NCI-H748 (cell line): ENCODE measurements around the gene ZFP91.
"Not testable (repeated sequence)": the region's sequence is repeated elsewhere in the genome, so short reads cannot be mapped to it uniquely, and the experiment has no call there.

Experiments used
- DNase-seq: peaks from one replicate; lab custom pipeline; 2025; ENCODE audit not compliant: unreplicated experiment; lab: John Stamatoyannopoulos, UW

ZFP91 gene, protein sequence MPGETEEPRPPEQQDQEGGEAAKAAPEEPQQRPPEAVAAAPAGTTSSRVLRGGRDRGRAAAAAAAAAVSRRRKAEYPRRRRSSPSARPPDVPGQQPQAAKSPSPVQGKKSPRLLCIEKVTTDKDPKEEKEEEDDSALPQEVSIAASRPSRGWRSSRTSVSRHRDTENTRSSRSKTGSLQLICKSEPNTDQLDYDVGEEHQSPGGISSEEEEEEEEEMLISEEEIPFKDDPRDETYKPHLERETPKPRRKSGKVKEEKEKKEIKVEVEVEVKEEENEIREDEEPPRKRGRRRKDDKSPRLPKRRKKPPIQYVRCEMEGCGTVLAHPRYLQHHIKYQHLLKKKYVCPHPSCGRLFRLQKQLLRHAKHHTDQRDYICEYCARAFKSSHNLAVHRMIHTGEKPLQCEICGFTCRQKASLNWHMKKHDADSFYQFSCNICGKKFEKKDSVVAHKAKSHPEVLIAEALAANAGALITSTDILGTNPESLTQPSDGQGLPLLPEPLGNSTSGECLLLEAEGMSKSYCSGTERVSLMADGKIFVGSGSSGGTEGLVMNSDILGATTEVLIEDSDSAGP

DNA sequence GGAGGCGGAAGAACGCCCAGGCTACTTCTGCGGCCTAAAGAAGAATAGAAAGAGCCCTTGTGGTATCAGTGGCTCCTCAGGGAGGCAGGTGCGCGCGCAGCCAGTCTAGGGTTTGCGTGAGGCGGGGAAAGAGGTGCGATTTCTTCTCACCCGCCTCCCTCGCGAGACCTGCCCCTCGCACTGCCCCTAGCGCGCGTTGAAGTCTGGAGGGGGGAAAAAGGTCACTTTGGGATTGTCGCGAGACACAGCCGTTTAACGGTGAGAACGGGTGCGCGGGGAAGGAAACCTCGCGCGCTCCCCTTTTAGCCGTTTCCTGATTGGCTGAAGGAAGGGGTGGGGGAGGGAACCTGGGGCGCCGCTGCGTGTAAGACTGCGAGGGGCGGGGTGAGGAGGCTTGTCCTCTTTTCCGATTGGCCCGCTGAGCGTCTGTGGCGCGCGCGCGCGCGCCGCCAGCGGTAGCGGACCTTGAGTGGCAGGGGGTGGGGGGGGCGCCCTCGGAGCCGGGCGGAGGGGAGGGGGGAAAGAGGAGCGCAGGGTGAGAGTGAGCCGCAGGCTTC is at the start of gene ZFP91:
TSS of gene ZFP91 (plus strand) at position 429 of the 557 bp plus-strand sequence. CDS start 219 bp downstream, outside the sequence.
- DNase-seq, result peak; percentile 98

DNA sequence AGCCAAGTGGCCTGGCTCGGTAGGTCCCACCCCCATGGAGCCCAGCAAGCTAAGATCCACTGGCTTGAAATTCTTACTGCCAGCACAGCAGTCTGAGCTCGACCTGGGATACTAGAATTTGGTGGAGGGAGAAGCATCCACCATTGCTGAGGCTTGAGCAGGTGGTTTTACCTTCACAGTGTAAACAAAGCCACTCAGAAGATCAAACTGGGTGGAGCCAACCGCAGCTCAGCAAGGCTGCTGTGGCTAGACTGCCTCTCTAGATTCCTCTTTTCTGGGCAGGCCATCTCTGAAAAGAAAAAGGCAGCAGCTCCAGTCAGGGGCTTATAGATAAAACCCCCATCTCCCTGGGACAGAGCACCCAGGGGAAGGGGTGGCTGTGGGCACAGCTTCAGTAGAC is 48.6 kb upstream of the ZFP91 start:
- DNase-seq, result peak; percentile 15

DNA sequence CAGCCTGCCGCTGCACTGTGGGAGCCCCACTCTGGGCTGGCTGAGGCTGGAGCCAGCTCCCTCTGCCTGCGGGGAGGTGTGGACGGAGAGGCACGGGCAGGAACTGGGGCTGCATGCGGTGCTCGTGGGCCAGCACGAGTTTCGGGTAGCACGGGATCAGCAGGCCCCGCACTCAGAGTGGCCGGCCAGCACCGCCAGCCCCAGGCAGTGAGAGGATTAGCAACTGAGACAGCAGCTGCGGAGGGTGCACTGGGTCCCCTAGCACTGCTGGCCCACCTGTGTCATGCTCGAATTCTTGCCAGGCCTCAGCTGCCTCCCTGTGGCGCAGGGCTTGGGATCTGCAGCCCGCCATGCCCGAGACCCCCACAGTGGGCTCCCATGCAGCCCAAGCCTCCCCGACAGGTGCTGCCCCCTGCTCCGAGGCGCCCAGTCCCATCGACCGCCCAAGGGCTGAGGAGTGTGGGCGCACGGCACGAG is 47.0 kb upstream of the ZFP91 start:
- DNase-seq, result no peak

DNA sequence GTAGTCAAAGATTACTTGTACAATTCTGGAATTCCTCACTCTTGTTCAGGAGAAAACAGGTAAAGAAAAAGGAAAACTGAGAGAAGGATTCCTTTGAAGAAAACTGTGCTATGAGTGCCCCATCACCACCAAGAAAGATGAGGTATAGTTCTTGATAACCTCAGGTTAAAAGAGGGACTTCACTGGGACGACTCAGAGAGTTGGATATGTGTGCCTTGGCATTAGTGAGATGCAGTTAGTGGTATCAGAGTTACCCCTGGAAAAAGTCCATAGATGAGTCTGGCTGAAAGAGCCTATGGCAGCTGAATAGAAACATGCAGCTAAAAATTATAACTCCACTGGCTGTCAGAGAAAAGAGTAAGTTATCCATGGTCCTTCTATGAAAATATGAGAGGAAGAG is 32.0 kb upstream of the ZFP91 start:
- DNase-seq, result no peak

DNA sequence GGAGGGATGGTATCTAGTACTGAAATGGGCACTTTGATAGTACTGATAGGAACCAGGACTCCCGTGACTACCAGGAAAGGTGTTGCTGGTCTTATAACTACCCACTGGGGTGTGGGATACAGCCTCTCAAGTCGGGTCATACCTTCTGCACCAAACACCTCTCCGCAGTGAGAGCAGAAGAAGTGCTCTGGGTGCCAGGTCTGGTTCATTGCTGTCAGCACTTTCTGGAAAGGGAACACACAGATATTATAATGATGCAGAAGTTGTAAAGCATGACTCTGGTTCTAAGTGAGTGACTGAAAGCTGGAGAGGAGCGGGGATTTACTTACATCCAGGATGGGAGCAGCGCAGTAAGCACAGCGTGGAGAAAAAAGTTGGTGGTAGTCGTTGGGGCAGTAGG is 29.2 kb upstream of the ZFP91 start:
- no peak for DNase-seq

DNA sequence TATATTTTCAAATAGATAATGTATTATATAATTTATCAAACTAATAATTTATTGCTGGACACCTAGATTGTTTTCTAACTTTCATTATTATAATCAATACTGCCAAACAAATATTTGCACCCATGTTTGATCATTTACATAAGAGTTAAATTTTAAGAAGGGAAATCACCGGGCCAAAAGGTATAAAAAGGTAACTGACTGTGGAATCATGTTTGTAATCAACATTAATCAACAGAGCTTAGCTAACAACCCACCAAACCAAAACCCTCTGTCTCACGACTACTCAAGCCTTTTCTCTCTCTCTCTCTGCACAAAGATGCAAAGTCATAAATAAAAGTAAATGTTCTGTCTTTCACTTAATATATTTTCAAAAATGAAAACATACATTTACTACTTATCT is 18.0 kb upstream of the ZFP91 start:
- DNase-seq, result no peak

DNA sequence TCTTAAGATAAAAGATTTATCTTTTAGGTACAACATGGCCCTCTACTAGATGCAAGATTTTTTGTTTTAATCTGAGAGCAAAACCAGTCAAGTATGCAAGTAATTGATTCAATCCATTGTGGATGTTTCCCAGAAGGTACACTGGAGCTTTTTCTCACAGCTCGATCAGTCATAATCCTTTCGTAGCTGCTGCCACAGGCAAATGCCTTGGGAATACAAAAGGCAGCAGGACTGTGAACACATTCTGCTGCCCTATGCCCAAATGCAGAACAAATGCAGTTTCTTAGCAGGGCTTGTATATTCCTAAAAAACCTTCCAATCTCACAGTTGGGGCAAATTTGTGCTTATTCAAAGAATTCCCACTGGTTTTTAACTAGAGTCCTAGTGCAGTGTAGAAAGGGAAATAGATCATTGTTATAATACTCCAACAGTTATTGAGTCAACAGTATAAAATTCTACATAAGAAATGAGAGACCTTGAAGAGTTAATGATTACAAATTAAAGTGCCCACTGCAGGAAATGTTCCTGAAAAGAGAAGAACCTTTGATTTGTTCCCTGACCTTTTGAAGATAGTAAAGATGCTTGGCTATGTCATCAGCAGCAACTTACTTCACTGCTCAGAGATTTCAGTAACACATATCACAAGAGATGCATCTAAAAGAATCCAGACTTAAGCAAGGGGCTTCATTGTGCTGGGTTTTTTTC is 17.3 kb upstream of the ZFP91 start:
- DNase-seq, result no peak

DNA sequence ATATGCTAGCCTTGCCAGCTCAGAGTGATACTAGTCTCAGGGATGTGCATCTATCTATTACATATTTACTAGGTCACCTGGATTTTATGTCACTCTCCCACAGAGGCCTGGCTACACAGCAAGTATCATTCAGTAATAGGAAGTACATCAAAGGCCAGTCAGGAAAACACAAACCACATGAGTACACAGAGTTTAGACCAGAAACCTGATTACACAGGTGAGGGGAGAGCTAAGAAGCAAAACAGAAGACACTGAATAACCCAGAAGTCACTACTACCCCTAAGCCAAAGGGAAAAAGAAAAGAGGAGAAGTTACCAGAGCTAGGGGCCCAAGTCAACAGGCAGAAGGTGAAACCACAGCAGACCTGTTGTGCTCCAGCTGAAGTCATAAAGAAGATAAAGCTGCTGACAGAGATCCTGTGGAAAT is 16.5 kb upstream of the ZFP91 start:
- DNase-seq, result no peak

DNA sequence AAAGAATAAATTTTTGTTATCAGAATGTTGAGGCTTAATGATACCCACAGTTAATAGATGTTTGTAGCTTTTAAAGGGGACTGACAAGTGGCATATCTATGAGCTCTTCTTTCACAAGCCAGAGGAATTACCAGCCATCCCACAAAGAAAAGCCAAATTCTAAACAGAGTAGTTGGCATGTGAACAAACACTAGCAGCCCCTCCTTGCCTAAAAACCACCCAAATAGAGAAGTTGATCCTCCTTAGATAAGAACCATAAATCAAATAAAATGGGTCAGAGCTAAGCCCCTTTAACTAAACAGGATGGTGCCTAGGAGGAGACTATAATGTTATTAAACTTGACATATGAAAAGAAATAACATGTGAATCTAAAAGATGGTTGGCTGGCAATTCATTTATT is 14.6 kb upstream of the ZFP91 start:
- no peak for DNase-seq

DNA sequence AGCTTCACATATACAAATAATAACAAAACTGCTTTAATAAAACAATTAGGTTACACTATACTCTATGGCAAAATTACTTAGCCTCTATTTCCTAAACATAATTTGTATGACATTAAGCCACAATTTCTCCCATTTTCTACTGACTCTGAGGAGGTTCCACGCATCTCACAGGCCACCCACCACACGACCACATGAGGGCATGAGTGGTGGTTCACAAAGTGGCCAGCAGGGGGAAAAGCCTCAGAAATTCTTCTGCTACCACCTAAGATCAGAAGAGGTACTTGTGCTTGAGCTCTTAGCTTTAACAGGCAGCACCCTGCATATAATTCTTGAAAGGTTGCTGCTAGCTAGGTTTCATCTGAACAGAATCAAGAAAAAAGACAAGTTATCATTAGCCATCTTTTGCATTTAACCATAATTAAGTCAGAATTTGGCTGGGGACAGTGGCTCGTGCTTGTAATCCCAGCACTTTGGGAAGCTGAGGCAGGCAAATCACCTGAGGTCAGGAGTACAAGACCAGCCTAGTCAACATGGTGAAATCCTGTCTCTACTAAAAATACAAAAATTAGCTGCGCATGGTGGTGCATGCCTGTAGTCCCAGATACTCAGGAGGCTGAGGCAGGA is 10.9 kb upstream of the ZFP91 start:
- DNase-seq, result peak; percentile 50

DNA sequence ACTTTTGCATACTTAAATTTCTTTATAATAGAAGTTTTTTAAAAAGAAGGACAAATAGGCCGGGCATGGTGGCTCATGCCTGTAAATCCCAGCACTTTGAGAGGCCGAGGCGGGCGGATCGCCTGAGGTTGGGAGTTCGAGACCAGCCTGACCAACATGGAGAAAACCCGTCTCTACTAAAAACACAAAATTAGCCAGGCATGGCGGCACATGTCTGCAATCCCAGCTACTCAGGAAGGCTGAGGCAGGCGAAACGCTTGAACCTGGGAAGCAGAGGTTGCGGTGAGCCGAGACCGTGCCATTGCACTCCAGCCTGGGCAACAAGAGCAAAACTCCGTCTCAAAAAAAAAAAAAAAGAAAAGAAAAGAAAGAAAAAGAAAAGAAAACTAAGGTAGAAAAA is 6.0 kb upstream of the ZFP91 start:
- DNase-seq, result not testable (repeated sequence)

DNA sequence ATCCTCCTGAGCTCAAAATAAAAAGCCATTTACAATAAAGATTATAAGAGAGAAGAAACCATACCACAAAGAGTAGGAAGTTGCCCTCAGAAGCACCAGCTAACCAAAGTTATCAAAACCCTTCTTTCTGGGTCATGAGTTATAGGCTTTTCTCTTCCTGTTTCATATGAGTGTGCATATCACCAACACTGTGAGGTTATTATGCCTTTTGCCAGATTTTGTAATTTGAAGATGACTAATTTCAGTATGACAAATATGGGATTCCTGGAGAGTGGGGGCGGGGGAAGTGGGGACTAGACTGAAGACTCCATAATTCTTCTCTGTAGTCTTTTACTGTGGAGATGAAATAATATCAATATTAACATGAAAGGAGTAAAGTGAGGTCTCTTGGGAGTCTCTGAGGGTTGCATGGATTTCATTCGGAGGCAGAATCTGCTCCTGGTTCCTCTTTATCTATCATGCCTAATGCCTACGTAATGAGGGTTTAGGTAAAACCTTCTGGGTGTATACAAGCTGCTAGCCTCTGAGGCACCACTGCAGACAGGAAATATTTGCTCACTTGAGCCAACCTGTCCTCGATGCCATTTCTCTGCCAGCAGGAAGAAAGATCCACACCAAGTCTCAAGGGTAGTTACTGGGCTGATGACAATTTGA is 5.3 kb upstream of the ZFP91 start:
- no peak for DNase-seq

DNA sequence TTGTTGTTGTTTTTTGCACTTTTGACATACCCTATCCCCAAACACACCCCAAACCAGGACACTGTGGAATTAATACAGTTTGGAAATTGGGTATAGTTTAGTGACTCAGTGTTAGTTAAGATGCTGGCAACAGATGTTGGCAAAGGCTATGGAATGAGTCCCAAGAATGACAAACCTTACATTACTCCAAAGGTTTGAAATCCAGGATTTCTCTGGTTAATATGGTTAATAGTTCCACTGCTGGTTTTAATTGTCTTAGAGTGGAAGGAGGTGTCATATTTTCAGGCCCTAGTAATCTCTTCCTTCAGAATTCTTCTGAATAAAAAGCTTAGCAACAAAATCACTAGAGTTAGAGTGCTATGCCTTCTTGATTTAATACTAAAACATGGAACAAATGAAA is 4.0 kb upstream of the ZFP91 start:
- DNase-seq, result no peak

DNA sequence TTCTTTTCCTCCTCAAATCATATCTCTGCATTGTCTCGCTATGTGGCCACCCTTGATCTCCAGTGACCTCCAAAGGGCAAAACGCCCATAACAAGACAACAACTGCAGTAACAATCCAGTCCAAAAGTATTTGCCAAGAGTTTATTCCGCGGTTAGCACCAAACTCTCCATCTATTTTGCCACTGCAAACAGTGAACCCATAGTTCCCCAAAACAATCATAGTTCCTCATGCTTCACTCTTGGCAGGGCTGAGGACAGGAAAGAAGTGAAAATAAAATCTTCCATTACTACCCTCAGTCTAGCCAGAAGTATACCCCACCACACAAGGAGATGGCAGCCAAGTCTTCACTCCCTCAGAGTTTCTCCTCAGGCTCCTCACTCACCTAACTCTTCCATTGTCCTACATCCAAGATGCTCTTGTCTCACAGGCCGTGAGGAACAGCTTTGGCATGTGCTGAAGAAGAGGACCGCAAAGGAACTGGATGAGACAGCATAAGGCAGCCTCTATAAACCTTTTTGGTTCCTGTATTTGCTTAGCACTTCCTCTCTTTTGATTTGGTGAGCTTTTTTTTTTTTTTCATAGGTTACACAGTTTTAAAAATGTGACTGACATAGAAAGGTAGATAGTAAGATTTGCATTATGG is 3.4 kb upstream of the ZFP91 start, which contains the start of gene LPXN:
TSS of gene LPXN (minus strand) at position 480 of the 644 bp plus-strand sequence. CDS start at position 396, 84 bp downstream.
- no peak for DNase-seq

DNA sequence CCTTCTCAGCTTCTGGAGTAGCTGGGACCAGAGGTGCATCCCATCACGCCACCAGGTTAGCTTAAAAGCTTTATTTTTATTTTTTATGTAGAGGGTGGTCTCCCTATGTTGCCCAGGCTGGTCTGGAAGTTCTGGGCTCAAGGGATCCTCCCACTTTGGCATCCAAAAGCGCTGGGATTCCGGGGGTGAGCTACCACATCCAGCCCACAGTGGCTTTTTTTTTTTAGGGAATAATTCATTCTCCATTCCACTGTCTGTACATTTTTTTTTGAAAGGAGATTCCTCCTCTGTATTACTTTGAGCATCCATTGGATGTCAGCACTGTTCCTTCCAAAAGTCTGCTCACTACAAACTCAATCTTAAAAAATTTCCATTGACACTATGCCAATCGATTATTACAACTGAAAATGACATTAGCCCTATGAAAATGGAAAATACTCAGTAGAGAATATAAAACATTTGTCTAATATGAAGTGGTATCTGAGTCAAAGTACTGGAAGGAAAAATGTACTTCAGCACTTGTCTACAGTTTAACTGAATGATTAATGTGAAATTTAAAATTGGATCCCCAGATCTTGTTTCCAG is 1.9 kb upstream of the ZFP91 start:
- DNase-seq, result peak; percentile 6

DNA sequence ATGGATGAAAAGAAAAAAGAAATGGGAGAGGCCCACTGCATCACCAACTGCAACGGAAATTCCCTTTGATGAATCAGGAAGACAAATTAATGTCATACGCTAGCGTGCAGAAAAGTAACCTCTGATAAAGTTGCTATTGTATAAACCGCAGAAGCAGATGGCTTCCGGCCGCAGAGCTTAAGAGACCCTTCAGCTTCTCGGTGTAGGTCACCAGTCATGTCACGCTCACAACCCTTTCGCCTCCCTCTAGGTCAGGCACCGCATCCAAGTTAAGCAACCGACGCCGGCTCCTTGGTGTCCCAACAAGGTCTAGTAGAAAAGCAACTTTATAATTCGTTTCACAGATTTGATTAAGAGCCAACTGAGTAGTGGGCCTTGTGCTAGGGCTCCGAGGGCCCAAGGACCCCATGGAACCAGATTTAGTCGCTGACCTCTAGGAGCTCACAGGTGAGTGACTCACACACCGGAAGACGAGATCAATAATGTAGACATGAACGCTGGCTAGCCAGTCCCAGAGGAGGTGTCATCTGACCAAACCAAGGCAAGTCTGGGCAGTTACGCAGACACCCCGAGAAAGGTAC is 1.2 kb upstream of the ZFP91 start:
- DNase-seq, result peak; percentile 64

DNA sequence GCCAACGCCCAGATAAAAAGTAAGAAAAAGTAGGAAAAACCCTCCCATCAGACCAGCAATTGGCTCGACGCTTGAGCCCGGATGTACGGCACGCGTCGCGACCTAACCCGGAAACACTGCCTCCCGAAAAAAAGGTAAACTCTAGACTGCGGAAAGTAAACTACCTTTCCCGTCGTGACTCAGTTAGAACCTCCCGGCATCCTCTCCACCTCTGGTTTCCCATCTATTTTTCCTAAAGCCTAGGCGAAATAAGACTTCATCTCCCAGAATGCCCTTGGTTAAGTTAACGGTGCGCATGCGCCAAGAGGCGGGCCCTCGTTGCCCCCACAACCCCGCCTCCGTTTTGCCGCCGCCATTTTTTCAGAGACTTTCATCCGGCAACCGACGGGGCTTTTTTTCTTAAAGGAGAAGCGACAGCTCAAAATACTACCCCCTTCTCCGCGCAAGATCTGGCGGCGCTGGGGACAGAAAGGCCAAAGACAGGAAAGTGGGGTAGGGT is 678 bp upstream of the ZFP91 start:
- DNase-seq, result peak; percentile 98

DNA sequence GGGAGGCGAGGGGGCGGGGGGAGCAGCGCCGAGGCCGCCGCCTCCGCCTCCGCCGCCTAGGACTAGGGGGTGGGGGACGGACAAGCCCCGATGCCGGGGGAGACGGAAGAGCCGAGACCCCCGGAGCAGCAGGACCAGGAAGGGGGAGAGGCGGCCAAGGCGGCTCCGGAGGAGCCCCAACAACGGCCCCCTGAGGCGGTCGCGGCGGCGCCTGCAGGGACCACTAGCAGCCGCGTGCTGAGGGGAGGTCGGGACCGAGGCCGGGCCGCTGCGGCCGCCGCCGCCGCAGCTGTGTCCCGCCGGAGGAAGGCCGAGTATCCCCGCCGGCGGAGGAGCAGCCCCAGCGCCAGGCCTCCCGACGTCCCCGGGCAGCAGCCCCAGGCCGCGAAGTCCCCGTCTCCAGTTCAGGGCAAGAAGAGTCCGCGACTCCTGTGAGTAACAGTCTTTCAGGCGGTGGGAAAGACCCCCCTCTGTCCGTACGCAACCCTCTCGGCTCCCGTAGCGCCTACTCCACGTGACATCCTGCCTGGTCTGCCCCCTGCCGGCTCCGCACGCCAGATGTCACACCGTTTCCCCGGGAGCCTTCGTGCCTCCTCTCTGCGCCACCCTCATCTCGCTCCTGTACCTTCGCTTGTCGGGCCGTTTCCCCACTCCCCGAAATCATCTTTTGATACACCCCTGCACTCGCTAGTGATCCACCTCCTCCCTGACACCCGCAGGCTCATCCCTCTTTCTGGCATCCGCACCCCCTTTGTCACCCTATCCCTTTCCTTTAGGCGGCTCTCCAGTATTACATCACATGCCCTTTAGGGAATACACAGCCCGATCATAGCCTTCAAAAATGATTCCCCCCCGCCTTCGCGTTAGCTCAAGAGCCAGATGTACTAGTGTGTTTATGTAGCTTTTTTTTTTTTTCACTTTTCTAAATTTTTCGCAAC is 598 bp downstream of the ZFP91 start:
- DNase-seq, result peak; percentile 88
